ENCODE measurements around the gene ARHGAP1. TPM values are rescaled to one million over a fixed set of nuclear protein-coding genes. Genes with fewer than 3 reads are reported as not detected.
A peak's percentile ranks its signal among the peaks of the same experiment; 100 is the strongest.

ARHGAP1 gene
- total and polyA plus RNA-seq, 2 of the 13 experiments (the other 11 are each of a cell fraction or from before 2014, with no cell fraction given) = 18.6 to 30.3 TPM

- TF ChIP-seq FOXK2 (IDR thresholded peaks at IDR 0.05) (peak; percentile 71; the same call in 1 of the 2 replicates), ZNF577 (CRISPR knock-in tag; IDR thresholded peaks at IDR 0.05; ENCODE audit: borderline replicate concordance, low read depth) (no peak), ZNF431 (CRISPR knock-in tag; IDR thresholded peaks at IDR 0.05; ENCODE audit: borderline replicate concordance, low read depth) (no peak), ZNF17 (CRISPR knock-in tag; IDR thresholded peaks at IDR 0.05) (no peak), ARID5B (CRISPR knock-in tag; IDR thresholded peaks at IDR 0.05) (peak; percentile 48; the same call in 1 of the 2 replicates), ZNF543 (CRISPR knock-in tag; IDR thresholded peaks at IDR 0.05) (no peak), ZNF136 (CRISPR knock-in tag; IDR thresholded peaks at IDR 0.05; ENCODE audit: low read depth) (no peak), RXRA (CRISPR knock-in tag; IDR thresholded peaks at IDR 0.05) (peak; percentile 27; the same call in 1 of the 2 replicates), AHR (CRISPR knock-in tag; IDR thresholded peaks at IDR 0.05) (no peak), FOXO1 (CRISPR knock-in tag; IDR thresholded peaks at IDR 0.05) (0 out of 2 replicates have a peak, but pooled peaks have one; percentile 23), GABPA (IDR thresholded peaks at IDR 0.05; ENCODE audit: low read depth, low read length) (no peak), GABPA (CRISPR knock-in tag; IDR thresholded peaks at IDR 0.05; ENCODE audit: low read depth) (0 out of 2 replicates have a peak, but pooled peaks have one; percentile 12), ZMYM2 (CRISPR knock-in tag; IDR thresholded peaks at IDR 0.05) (0 out of 2 replicates have a peak, but pooled peaks have one; percentile 40), RNF219 (CRISPR knock-in tag; IDR thresholded peaks at IDR 0.05) (no peak), PAF1 (CRISPR knock-in tag; IDR thresholded peaks at IDR 0.05) (no peak), GFI1 (CRISPR knock-in tag; IDR thresholded peaks at IDR 0.05; ENCODE audit: borderline replicate concordance) (peak; percentile 71; the same call in 1 of the 2 replicates), NFRKB (IDR thresholded peaks at IDR 0.05) (no peak), HDAC2 (CRISPR knock-in tag; IDR thresholded peaks at IDR 0.05) (no peak), FOXK1 (CRISPR knock-in tag; IDR thresholded peaks at IDR 0.05; ENCODE audit: borderline replicate concordance, low read depth) (peak; percentile 57; the same call in 1 of the 2 replicates), ELF3 (CRISPR knock-in tag; IDR thresholded peaks at IDR 0.05) (no peak), SIN3A (IDR thresholded peaks at IDR 0.05; ENCODE audit: borderline replicate concordance, low read depth, low read length) (0 out of 2 replicates have a peak, but pooled peaks have one; percentile 38), PBX3 (CRISPR knock-in tag; IDR thresholded peaks at IDR 0.05; ENCODE audit: borderline replicate concordance) (no peak), ATF6 (CRISPR knock-in tag; conservative IDR thresholded peaks at IDR 0.05) (no peak), ZMYM3 (CRISPR knock-in tag; IDR thresholded peaks at IDR 0.05) (peak; percentile 79)
These were observed 9.7 kb downstream of the ARHGAP1 start (continued) for GRCh38 chr11:46690702-46691101.

Measured in HepG2 (cell line).